ENCODE data around the gene MCOLN3.

GRCh38 chr1:84968865-84969264, 79.4 kb downstream of the MCOLN3 start:
- no peak for TF ChIP-seq EZH2 (optimal IDR thresholded peaks at IDR 0.05; ENCODE audit: low read depth, low read length)
- no peak for TF ChIP-seq CTCF (IDR thresholded peaks at IDR 0.05; ENCODE audit: low read length)
- TF ChIP-seq EZH2phosphoT487 (IDR thresholded peaks at IDR 0.05; ENCODE audit: low read length): no peak
